ENCODE measurements around the gene RXRA. TPM values are rescaled to one million over a fixed set of nuclear protein-coding genes. Genes with fewer than 3 reads are reported as not detected.

RXRA gene
- polyA plus RNA-seq, 1 of the 3 experiments (the other 2 are of a cell fraction) = 7.6 TPM

- CTCF ChIA-PET = interaction anchor here (0.5 to 2.8 kb wide), 4 partner anchors 108 to 300 kb away, joined by 3 to 21 read pairs (median 5); no protein-coding TSS in a partner anchor
- Histone ChIP-seq H3K27ac (ENCODE audit: low read depth in 2 of 2, low read length in 1 of 2) (no peak overlapping the region), H2AFZ (ENCODE audit: low read depth) (no peak overlapping the region), H4K20me1 (ENCODE audit: insufficient read depth) (no peaks in the 10 kb centered on the region; the same call in 1 of the 2 replicates), H3K4me2 (no peak overlapping the region), H3K27me3 (ENCODE audit: insufficient read depth) (no peaks in the 10 kb centered on the region), H3K9me3 (no peaks in the 10 kb centered on the region), H3K36me3 (replicated peaks in 1 of 2; ENCODE audit: control insufficient read depth in 1 of 2, insufficient read depth in 2 of 2, low read length in 1 of 2) (peaks cover 4 to 7% of the 10 kb centered on the region in 2 experiments), H3K9me2 (no peaks in the 10 kb centered on the region), H3K4me3 (ENCODE audit: low read depth in 2 of 2, low read length in 1 of 2) (no peak overlapping the region), H3K79me2 (ENCODE audit: insufficient read depth) (no peaks in the 10 kb centered on the region), H3F3A (replicated peaks; ENCODE audit: insufficient read depth) (peaks cover 9% of the 10 kb centered on the region), H3K9ac (no peak overlapping the region), H3K4me1 (ENCODE audit: control insufficient read depth in 1 of 2, insufficient read depth in 2 of 2, low read depth in 1 of 2, low read length in 1 of 2) (peaks cover 22 to 57% of the 10 kb centered on the region in 2 experiments; a peak in 3 of 4 replicates)
- WGBS (ENCODE audit: low lambda C conversion rate) = 94% methylated on average over 10 of the region's 19 CpGs
- POLR2A ChIA-PET = no interaction called here
- no peak for TF ChIP-seq GATA2 (CRISPR knock-in tag; IDR thresholded peaks at IDR 0.05)
- no peak for TF ChIP-seq SIN3A (IDR thresholded peaks at IDR 0.05; ENCODE audit: borderline replicate concordance, low read depth, low read length)
- no peak for TF ChIP-seq YY1 (IDR thresholded peaks at IDR 0.05; ENCODE audit: low read depth)
- no peak for TF ChIP-seq NFIC (IDR thresholded peaks at IDR 0.05; ENCODE audit: borderline replicate concordance)
- TF ChIP-seq ZBTB33 (IDR thresholded peaks at IDR 0.05; ENCODE audit: borderline replicate concordance, low read depth) = no peak
- TF ChIP-seq NRF1 (IDR thresholded peaks at IDR 0.05; ENCODE audit: low read depth, low read length) = no peak
- no peak for TF ChIP-seq RCOR1 (IDR thresholded peaks at IDR 0.05; ENCODE audit: low read length)
- no peak for TF ChIP-seq FOXJ3 (CRISPR knock-in tag; IDR thresholded peaks at IDR 0.05)
- TF ChIP-seq JUND (IDR thresholded peaks at IDR 0.05) = no peak
- TF ChIP-seq MAX (IDR thresholded peaks at IDR 0.05; ENCODE audit: low read depth) = no peak
- TF ChIP-seq RAD21 (IDR thresholded peaks at IDR 0.05; ENCODE audit: low read length) = no peak
- no peak for TF ChIP-seq TAF1 (IDR thresholded peaks at IDR 0.05; ENCODE audit: borderline replicate concordance, low read depth, low read length)
- TF ChIP-seq FOXM1 (IDR thresholded peaks at IDR 0.05; ENCODE audit: low read depth) = no peak
- TF ChIP-seq FOSL2 (IDR thresholded peaks at IDR 0.05; ENCODE audit: borderline replicate concordance, low read depth) = no peak
- TF ChIP-seq MXI1 (IDR thresholded peaks at IDR 0.05; ENCODE audit: low read depth, low read length) = no peak
- no peak for DNase-seq
Observed at GRCh38 chr9:134438195-134438788, 112.0 kb downstream of the RXRA start.

GRCh38 chr9:134439368-134439784 is 113.1 kb downstream of the RXRA start:
- WGBS (ENCODE audit: low lambda C conversion rate) = 98% methylated on average over 13 of the region's 23 CpGs
- Histone ChIP-seq H3K36me3 (replicated peaks in 1 of 2; ENCODE audit: control insufficient read depth in 1 of 2, insufficient read depth in 2 of 2, low read length in 1 of 2) (peaks cover 2 to 7% of the 10 kb centered on the region in 2 experiments), H3F3A (replicated peaks; ENCODE audit: insufficient read depth) (peaks cover 8% of the 10 kb centered on the region), H4K20me1 (ENCODE audit: insufficient read depth) (no peaks in the 10 kb centered on the region), H3K79me2 (ENCODE audit: insufficient read depth) (no peaks in the 10 kb centered on the region), H3K4me2 (no peak overlapping the region), H2AFZ (ENCODE audit: low read depth) (no peak overlapping the region), H3K4me3 (ENCODE audit: low read depth in 2 of 2, low read length in 1 of 2) (no peak overlapping the region), H3K9me3 (no peaks in the 10 kb centered on the region), H3K27me3 (ENCODE audit: insufficient read depth) (no peaks in the 10 kb centered on the region), H3K9ac (no peak overlapping the region), H3K4me1 (ENCODE audit: control insufficient read depth in 1 of 2, insufficient read depth in 2 of 2, low read depth in 1 of 2, low read length in 1 of 2) (peaks cover 27 to 53% of the 10 kb centered on the region in 2 experiments; a peak in 3 of 4 replicates), H3K9me2 (no peaks in the 10 kb centered on the region), H3K27ac (ENCODE audit: low read depth in 2 of 2, low read length in 1 of 2) (no peak overlapping the region)
- no peak for TF ChIP-seq PBX3 (IDR thresholded peaks at IDR 0.05)
- no peak for DNase-seq
- CTCF ChIA-PET = interaction anchor here (1.0 to 2.8 kb wide), 3 partner anchors 264 to 300 kb away, joined by 4 to 21 read pairs (median 7); no protein-coding TSS in a partner anchor
- POLR2A ChIA-PET = no interaction called here
